Liver (tissue), 9 donors: Measurements from ENCODE around the gene PSENEN. TPM values are rescaled to one million over a fixed set of nuclear protein-coding genes. Genes with fewer than 3 reads are reported as not detected.

ENCODE experiments used
- DNase-seq: peaks from one replicate; pipeline ENCODE4 v3.0.0-alpha.2; 2017; ENCODE audit warnings: low spot score
- H3K27ac ChIP-seq, 2 donors: one replicate each; pipeline ENCODE4 v1.7.0; 2013; ENCODE audit warnings: inconsistent platforms in 2 of 2, low read length in 2 of 2, control low read depth in 1 of 2, low read depth in 1 of 2, mild to moderate bottlenecking in 1 of 2
- H3K27me3 ChIP-seq, 4 donors: one replicate each; pipeline versions ENCODE4 v1.6.1 to v1.7.0; 2013; ENCODE audit warnings: low read length in 3 of 4, inconsistent platforms in 1 of 4, mild to moderate bottlenecking in 1 of 4, moderate library complexity in 1 of 4; ENCODE audit not compliant: control insufficient read depth in 4 of 4, insufficient read depth in 4 of 4
- H3K36me3 ChIP-seq, 4 donors: one replicate each; pipeline versions ENCODE4 v1.6.1 to v1.7.0; 2013; ENCODE audit warnings: low read length in 3 of 4, mild to moderate bottlenecking in 3 of 4, low read depth in 1 of 4, moderate library complexity in 1 of 4; ENCODE audit not compliant: control insufficient read depth in 4 of 4, insufficient read depth in 3 of 4
- H3K4me1 ChIP-seq, 4 donors: one replicate each; pipeline versions ENCODE4 v1.6.1 to v1.7.0; 2013; ENCODE audit warnings: low read length in 3 of 4, mild to moderate bottlenecking in 3 of 4, moderate library complexity in 1 of 4; ENCODE audit not compliant: control insufficient read depth in 4 of 4, insufficient read depth in 4 of 4
- H3K4me3 ChIP-seq, 3 donors: one replicate each; pipeline versions ENCODE4 v1.6.1 to v1.7.0; 2013; ENCODE audit warnings: low read length in 3 of 3, control low read depth in 1 of 3, low read depth in 1 of 3, mild to moderate bottlenecking in 1 of 3
- H3K9ac ChIP-seq, 2 donors: one replicate each; pipeline ENCODE4 v1.7.0; 2013; ENCODE audit warnings: low read length in 2 of 2, mild to moderate bottlenecking in 2 of 2, moderate library complexity in 2 of 2, control low read depth in 1 of 2, low read depth in 1 of 2
- H3K9me3 ChIP-seq, 4 donors: one replicate each; pipeline versions ENCODE4 v1.6.1 to v1.7.0; 2013; ENCODE audit warnings: low read length in 3 of 4; ENCODE audit not compliant: control insufficient read depth in 4 of 4
- EGR1 ChIP-seq, 2 donors: IDR thresholded peaks; 2 replicates each; pipeline ENCODE4 v1.6.1; 2016 to 2018; ENCODE audit warnings: antibody characterized with exemption in 2 of 2, low read depth in 2 of 2
- FOXA1 ChIP-seq: IDR thresholded peaks from 2 replicates; pipeline ENCODE4 v1.6.1; 2016; ENCODE audit warnings: antibody characterized with exemption
- FOXA2 ChIP-seq: IDR thresholded peaks from 2 replicates; pipeline ENCODE4 v1.6.1; 2016; ENCODE audit warnings: antibody characterized with exemption
- HNF4A ChIP-seq, 2 donors: conservative IDR thresholded peaks; 2 replicates each; pipeline ENCODE4 v1.6.1; 2016; ENCODE audit warnings: antibody characterized with exemption in 2 of 2, mild to moderate bottlenecking in 2 of 2
- HNF4G ChIP-seq: IDR thresholded peaks from 2 replicates; pipeline ENCODE4 v1.6.1; 2016; ENCODE audit warnings: antibody characterized with exemption
- JUND ChIP-seq, 2 donors: IDR thresholded peaks; 2 replicates each; pipeline ENCODE4 v1.6.1; 2016; ENCODE audit warnings: antibody characterized with exemption in 2 of 2
- MAX ChIP-seq: IDR thresholded peaks from 2 replicates; pipeline ENCODE4 v1.6.1; 2016; ENCODE audit warnings: antibody characterized with exemption
- NR2F2 ChIP-seq: IDR thresholded peaks from 2 replicates; pipeline ENCODE4 v1.6.1; 2016; ENCODE audit warnings: antibody characterized with exemption
- RAD21 ChIP-seq, 2 donors: IDR thresholded peaks; 2 replicates each; pipeline ENCODE4 v1.6.1; 2016; ENCODE audit warnings: antibody characterized with exemption in 2 of 2, mild to moderate bottlenecking in 2 of 2
- RXRA ChIP-seq, 2 donors: IDR thresholded peaks; 2 replicates each; pipeline ENCODE4 v1.6.1; 2017 to 2018; ENCODE audit warnings: antibody characterized with exemption in 2 of 2, mild to moderate bottlenecking in 1 of 2
- YY1 ChIP-seq: IDR thresholded peaks from 2 replicates; pipeline ENCODE4 v1.6.1; 2016; ENCODE audit warnings: antibody characterized with exemption, mild to moderate bottlenecking
- ZBTB33 ChIP-seq: IDR thresholded peaks from 2 replicates; pipeline ENCODE4 v1.6.1; 2016; ENCODE audit warnings: antibody characterized with exemption
- WGBS: extraction: QIAGEN DNeasy Blood & Tissue Kit; methylation state at CpG from one replicate; pipeline ENCODE4 v1.1.7; 2013; 5-methylcytosine and 5-hydroxymethylcytosine counted together
- polyA plus RNA-seq, 2 donors: library from polyadenylated mRNA; stranded (reverse) in 1 of 2; unstranded in 1 of 2; fragments of 200-250 nt in 1 of 2; fragments of >200 nt in 1 of 2; fragmentation: Nextera tagmentation in 1 of 2; extraction: Ambion mirVana in 1 of 2; gene quantifications; one replicate each; pipeline versions ENCODE4 v1.2.1 to v1.2.3, GENCODE V29; 2013 to 2015
- total RNA-seq, 2 donors: library from RNA; depleted of rRNA; stranded (reverse); fragments of >200 nt; gene quantifications; one replicate each; pipeline ENCODE4 v1.2.3, GENCODE V29; 2014
- TF ChIP-seq, protein P1 (sequence below): IDR thresholded peaks from 2 replicates; pipeline ENCODE4 v1.6.1; 2016; ENCODE audit warnings: antibody characterized with exemption, mild to moderate bottlenecking
- TF ChIP-seq, protein P2 (sequence below): IDR thresholded peaks from 2 replicates; pipeline ENCODE4 v1.6.1; 2016; ENCODE audit warnings: antibody characterized with exemption
- TF ChIP-seq, protein P3 (sequence below): fragments of 150-350 bp; IDR thresholded peaks from 2 replicates; pipeline ENCODE4 v1.5.1; 2017; ENCODE audit warnings: improper control_type of control experiment, low read depth, low read length; ENCODE audit not compliant: missing input control
- donor health status: healthy.
- donor health status: healthy.
- donor health status: healthy.
- donor health status: healthy.
- donor health status: healthy.

Gene PSENEN
- total and polyA plus RNA-seq, 4 donors = 7.4 to 58.1 (median 20.7) TPM

DNA sequence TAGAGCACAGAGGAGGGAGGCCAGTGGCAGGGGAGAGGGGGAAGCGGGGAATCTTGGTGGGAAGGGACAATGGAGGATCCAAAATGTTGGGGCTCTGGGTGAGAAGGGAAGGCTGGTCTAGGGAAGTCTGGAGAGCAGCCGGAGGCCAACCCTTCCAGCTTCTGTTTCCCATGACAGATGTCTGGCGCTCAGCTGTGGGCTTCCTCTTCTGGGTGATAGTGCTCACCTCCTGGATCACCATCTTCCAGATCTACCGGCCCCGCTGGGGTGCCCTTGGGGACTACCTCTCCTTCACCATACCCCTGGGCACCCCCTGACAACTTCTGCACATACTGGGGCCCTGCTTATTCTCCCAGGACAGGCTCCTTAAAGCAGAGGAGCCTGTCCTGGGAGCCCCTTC, 1.1 kb downstream of the PSENEN start:
- 91% methylated on average over 5 of the region's 5 CpGs for WGBS
- no peaks in the 10 kb centered on the region for H3K27me3 ChIP-seq
- TF ChIP-seq, protein P1, sequence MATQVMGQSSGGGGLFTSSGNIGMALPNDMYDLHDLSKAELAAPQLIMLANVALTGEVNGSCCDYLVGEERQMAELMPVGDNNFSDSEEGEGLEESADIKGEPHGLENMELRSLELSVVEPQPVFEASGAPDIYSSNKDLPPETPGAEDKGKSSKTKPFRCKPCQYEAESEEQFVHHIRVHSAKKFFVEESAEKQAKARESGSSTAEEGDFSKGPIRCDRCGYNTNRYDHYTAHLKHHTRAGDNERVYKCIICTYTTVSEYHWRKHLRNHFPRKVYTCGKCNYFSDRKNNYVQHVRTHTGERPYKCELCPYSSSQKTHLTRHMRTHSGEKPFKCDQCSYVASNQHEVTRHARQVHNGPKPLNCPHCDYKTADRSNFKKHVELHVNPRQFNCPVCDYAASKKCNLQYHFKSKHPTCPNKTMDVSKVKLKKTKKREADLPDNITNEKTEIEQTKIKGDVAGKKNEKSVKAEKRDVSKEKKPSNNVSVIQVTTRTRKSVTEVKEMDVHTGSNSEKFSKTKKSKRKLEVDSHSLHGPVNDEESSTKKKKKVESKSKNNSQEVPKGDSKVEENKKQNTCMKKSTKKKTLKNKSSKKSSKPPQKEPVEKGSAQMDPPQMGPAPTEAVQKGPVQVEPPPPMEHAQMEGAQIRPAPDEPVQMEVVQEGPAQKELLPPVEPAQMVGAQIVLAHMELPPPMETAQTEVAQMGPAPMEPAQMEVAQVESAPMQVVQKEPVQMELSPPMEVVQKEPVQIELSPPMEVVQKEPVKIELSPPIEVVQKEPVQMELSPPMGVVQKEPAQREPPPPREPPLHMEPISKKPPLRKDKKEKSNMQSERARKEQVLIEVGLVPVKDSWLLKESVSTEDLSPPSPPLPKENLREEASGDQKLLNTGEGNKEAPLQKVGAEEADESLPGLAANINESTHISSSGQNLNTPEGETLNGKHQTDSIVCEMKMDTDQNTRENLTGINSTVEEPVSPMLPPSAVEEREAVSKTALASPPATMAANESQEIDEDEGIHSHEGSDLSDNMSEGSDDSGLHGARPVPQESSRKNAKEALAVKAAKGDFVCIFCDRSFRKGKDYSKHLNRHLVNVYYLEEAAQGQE = no peak
- TF ChIP-seq, protein P2, sequence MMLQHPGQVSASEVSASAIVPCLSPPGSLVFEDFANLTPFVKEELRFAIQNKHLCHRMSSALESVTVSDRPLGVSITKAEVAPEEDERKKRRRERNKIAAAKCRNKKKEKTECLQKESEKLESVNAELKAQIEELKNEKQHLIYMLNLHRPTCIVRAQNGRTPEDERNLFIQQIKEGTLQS = no peak
- TF ChIP-seq FOXA1 (no peak), HNF4A (conservative IDR thresholded peaks at IDR 0.05) (no peak), RAD21 (IDR thresholded peaks at IDR 0.05) (no peak), EGR1 (IDR thresholded peaks at IDR 0.05; ENCODE audit: low read depth in 2 of 2) (no peak), YY1 (no peak), RXRA (IDR thresholded peaks at IDR 0.05) (no peak), FOXA2 (no peak)
- TF ChIP-seq, protein P3, sequence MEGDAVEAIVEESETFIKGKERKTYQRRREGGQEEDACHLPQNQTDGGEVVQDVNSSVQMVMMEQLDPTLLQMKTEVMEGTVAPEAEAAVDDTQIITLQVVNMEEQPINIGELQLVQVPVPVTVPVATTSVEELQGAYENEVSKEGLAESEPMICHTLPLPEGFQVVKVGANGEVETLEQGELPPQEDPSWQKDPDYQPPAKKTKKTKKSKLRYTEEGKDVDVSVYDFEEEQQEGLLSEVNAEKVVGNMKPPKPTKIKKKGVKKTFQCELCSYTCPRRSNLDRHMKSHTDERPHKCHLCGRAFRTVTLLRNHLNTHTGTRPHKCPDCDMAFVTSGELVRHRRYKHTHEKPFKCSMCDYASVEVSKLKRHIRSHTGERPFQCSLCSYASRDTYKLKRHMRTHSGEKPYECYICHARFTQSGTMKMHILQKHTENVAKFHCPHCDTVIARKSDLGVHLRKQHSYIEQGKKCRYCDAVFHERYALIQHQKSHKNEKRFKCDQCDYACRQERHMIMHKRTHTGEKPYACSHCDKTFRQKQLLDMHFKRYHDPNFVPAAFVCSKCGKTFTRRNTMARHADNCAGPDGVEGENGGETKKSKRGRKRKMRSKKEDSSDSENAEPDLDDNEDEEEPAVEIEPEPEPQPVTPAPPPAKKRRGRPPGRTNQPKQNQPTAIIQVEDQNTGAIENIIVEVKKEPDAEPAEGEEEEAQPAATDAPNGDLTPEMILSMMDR = no peak
- peaks cover 0 to 3% (median 0%) of the 10 kb centered on the region in 4 donors for H3K36me3 ChIP-seq
- no peaks in the 10 kb centered on the region for H3K9me3 ChIP-seq
- H3K4me3 ChIP-seq = peak overlapping the region in 1 of 3 donors; percentile 87
- no peak overlapping the region for H3K27ac ChIP-seq
- no peak for DNase-seq
- H3K4me1 ChIP-seq = peaks cover 6 to 40% (median 28%) of the 10 kb centered on the region in 4 donors
- no peak overlapping the region for H3K9ac ChIP-seq

GRCh38 chr19:35748106-35749020, 2.9 kb downstream of the PSENEN start, which contains the start of gene LIN37:
TSS of gene LIN37 (plus strand) at chr19:35748576. CDS start at chr19:35748725, 149 bp downstream.
- Histone ChIP-seq H3K4me1 (peaks cover 6 to 32% (median 28%) of the 10 kb centered on the region in 4 donors), H3K4me3 (peak within 1 kb of the TSS; percentile 82 to 98 (median 91)), H3K9ac (peak within 1 kb of the TSS; percentile 61 to 76), H3K9me3 (no peaks in the 10 kb centered on the region), H3K36me3 (peaks cover 0 to 9% (median 5%) of the 10 kb centered on the region in 4 donors), H3K27ac (peak within 1 kb of the TSS; percentile 63 to 71), H3K27me3 (no peaks in the 10 kb centered on the region)
- DNase-seq = peak; percentile 98
- under 1% methylated on average over 45 of the region's 45 CpGs for WGBS
- TF ChIP-seq YY1 (peak; percentile 89), NR2F2 (peak; percentile 86), RXRA (IDR thresholded peaks at IDR 0.05) (peak; percentile 45 to 48), FOXA2 (no peak), JUND (IDR thresholded peaks at IDR 0.05) (peak in 1 of 2 donors; percentile 16), ZBTB33 (peak; percentile 99), MAX (peak; percentile 78), RAD21 (IDR thresholded peaks at IDR 0.05) (peak in 1 of 2 donors; percentile 27), HNF4G (no peak)
- TF ChIP-seq, protein P1 = no peak
- TF ChIP-seq, protein P2 = no peak
